ENCODE data around the gene DNAL1.
"Not testable (repeated sequence)": the region's sequence is repeated elsewhere in the genome, so short reads cannot be mapped to it uniquely, and the experiment has no call there.

The DNAL1 gene

GRCh38 chr14:73644531-73645247 lies at the start of gene DNAL1:
DNAL1 (plus strand) TSS chr14:73644986; CDS start chr14:73645040, 54 bp downstream.
- peak; percentile 98 for DNase-seq (ENCODE audit: low read depth, low spot score)

GRCh38 chr14:73599499-73599898 lies 45.3 kb upstream of the DNAL1 start:
- DNase-seq (ENCODE audit: low read depth, low spot score), result no peak

- DNase-seq (ENCODE audit: low read depth, low spot score), result no peak
These were observed 41.8 kb upstream of the DNAL1 start for GRCh38 chr14:73602994-73603393.

GRCh38 chr14:73606271-73606670 lies 38.5 kb upstream of the DNAL1 start:
- DNase-seq (ENCODE audit: low read depth, low spot score), result no peak

- no peak for DNase-seq (ENCODE audit: low read depth, low spot score)
These were observed 37.5 kb upstream of the DNAL1 start for GRCh38 chr14:73607241-73607640.

- peak; percentile 37 for DNase-seq (ENCODE audit: low read depth, low spot score)
These were observed 34.1 kb upstream of the DNAL1 start for GRCh38 chr14:73610687-73611086.

GRCh38 chr14:73612339-73613045 lies 32.3 kb upstream of the DNAL1 start, which contains the start of gene ACOT6:
ACOT6 (plus strand) TSS chr14:73612517; CDS start chr14:73612572, 55 bp downstream.
- peak; percentile 84 for DNase-seq (ENCODE audit: low read depth, low spot score)

- no peak for DNase-seq (ENCODE audit: low read depth, low spot score)
These were observed 31.8 kb upstream of the DNAL1 start for GRCh38 chr14:73613046-73613383.

- no peak for DNase-seq (ENCODE audit: low read depth, low spot score)
These were observed 31.3 kb upstream of the DNAL1 start for GRCh38 chr14:73613419-73613963.

- no peak for DNase-seq (ENCODE audit: low read depth, low spot score)
These were observed 28.0 kb upstream of the DNAL1 start for GRCh38 chr14:73616831-73617230.

- no peak for DNase-seq (ENCODE audit: low read depth, low spot score)
These were observed 25.3 kb upstream of the DNAL1 start for GRCh38 chr14:73619524-73619923.

- DNase-seq (ENCODE audit: low read depth, low spot score), result no peak
These were observed 24.5 kb upstream of the DNAL1 start for GRCh38 chr14:73620268-73620667.

- DNase-seq (ENCODE audit: low read depth, low spot score), result no peak
These were observed 21.2 kb upstream of the DNAL1 start for GRCh38 chr14:73623504-73624054.

- peak; percentile 21 for DNase-seq (ENCODE audit: low read depth, low spot score)
These were observed 19.1 kb upstream of the DNAL1 start for GRCh38 chr14:73625706-73626105.

- DNase-seq (ENCODE audit: low read depth, low spot score), result no peak
These were observed 17.6 kb upstream of the DNAL1 start for GRCh38 chr14:73627151-73627558.

- no peak for DNase-seq (ENCODE audit: low read depth, low spot score)
These were observed 14.6 kb upstream of the DNAL1 start for GRCh38 chr14:73630009-73630780.

- peak; percentile 85 for DNase-seq (ENCODE audit: low read depth, low spot score)
These were observed 11.4 kb upstream of the DNAL1 start for GRCh38 chr14:73633116-73634010.

- peak; percentile 65 for DNase-seq (ENCODE audit: low read depth, low spot score)
These were observed 10.6 kb upstream of the DNAL1 start for GRCh38 chr14:73634011-73634833.

GRCh38 chr14:73636355-73636754 lies 8.4 kb upstream of the DNAL1 start:
- not testable (repeated sequence) for DNase-seq (ENCODE audit: low read depth, low spot score)

- no peak for DNase-seq (ENCODE audit: low read depth, low spot score)
These were observed 7.0 kb upstream of the DNAL1 start for GRCh38 chr14:73637830-73638229.

All from astrocyte of the hippocampus (primary cell).